WTC11 (cell line): ENCODE measurements around the gene LHFPL2. TPM values are rescaled to one million over a fixed set of nuclear protein-coding genes. Genes with fewer than 3 reads are reported as not detected.
A peak's percentile ranks its signal among the peaks of the same experiment; 100 is the strongest.

Experiments
- ATAC-seq: fragments of 200-7000 bp; cut with Tn5 transposase; 2 replicates; pipeline ENCODE4 v1.10.0; 2021; ENCODE audit warnings: mild to moderate bottlenecking, moderate library complexity
- Bru-seq: library from RNA; stranded (reverse); fragments of 400-500 nt; gene quantifications from one replicate; lab custom pipeline; 2021; lab: Mats Ljungman, UMichigan
- CTCF ChIA-PET: fragments of 300-600 bp; sonication (Branson Sonifier 250); formaldehyde crosslinking; loops from one replicate; lab custom pipeline; 2021; ENCODE audit warnings: antibody characterized with exemption; lab: Charles Lee
- POLR2A ChIA-PET: fragments of 350-600 bp; sonication (Branson Sonifier 250); formaldehyde crosslinking; loops from one replicate; lab custom pipeline; 2021; ENCODE audit warnings: antibody characterized with exemption; lab: Charles Lee
- DNase-seq: peaks from one replicate; pipeline ENCODE4 v3.0.0; 2021; ENCODE audit warnings: low spot score
- H3K27ac Mint-ChIP-seq: 2 replicates; pipeline ENCODE4 v1.8.0; 2021; ENCODE audit warnings: mixed read lengths
- H3K27me3 Mint-ChIP-seq: 2 replicates; pipeline ENCODE4 v1.8.0; 2021; ENCODE audit warnings: low read depth, mild to moderate bottlenecking, moderate library complexity, mixed read lengths
- H3K36me3 Mint-ChIP-seq: 2 replicates; pipeline ENCODE4 v1.8.0; 2021; ENCODE audit warnings: mixed read lengths
- H3K4me1 Mint-ChIP-seq: 2 replicates; pipeline ENCODE4 v1.8.0; 2022; ENCODE audit warnings: mixed read lengths
- H3K4me3 Mint-ChIP-seq: 2 replicates; pipeline ENCODE4 v1.8.0; 2021; ENCODE audit warnings: mild to moderate bottlenecking, moderate library complexity, mixed read lengths
- H3K9me3 Mint-ChIP-seq: 2 replicates; pipeline ENCODE4 v1.8.0; 2021; ENCODE audit warnings: mixed read lengths
- AFF4 ChIP-seq: sonication (generic); formaldehyde crosslinking; IDR thresholded peaks from 2 replicates; pipeline ENCODE4 v1.8.1; 2023; ENCODE audit warnings: mild to moderate bottlenecking, missing genetic modification reagents, borderline replicate concordance
- ATF1 ChIP-seq: sonication (generic); formaldehyde crosslinking; IDR thresholded peaks from 2 replicates; pipeline ENCODE4 v1.8.1; 2023; ENCODE audit warnings: mild to moderate bottlenecking, moderate library complexity, missing genetic modification reagents
- ATF3 ChIP-seq: sonication (generic); formaldehyde crosslinking; conservative IDR thresholded peaks from 2 replicates; pipeline ENCODE4 v1.8.1; 2022; ENCODE audit warnings: mild to moderate bottlenecking, missing genetic modification reagents
- E2F5 ChIP-seq: sonication (generic); formaldehyde crosslinking; IDR thresholded peaks from 2 replicates; pipeline ENCODE4 v1.8.1; 2022; ENCODE audit warnings: mild to moderate bottlenecking, moderate library complexity, missing genetic modification reagents
- ETV6 ChIP-seq: sonication (generic); formaldehyde crosslinking; IDR thresholded peaks from 2 replicates; pipeline ENCODE4 v1.8.1; 2022; ENCODE audit warnings: mild to moderate bottlenecking, missing genetic modification reagents
- FOXK1 ChIP-seq: sonication (generic); formaldehyde crosslinking; IDR thresholded peaks from 2 replicates; pipeline ENCODE4 v1.8.0; 2022; ENCODE audit warnings: mild to moderate bottlenecking, moderate library complexity, missing genetic modification reagents
- FOXP4 ChIP-seq: sonication (generic); formaldehyde crosslinking; IDR thresholded peaks from 2 replicates; pipeline ENCODE4 v1.8.0; 2022; ENCODE audit warnings: mild to moderate bottlenecking, missing genetic modification reagents
- HMGA2 ChIP-seq: fragments of 250-450 bp; sonication (Bioruptor Pico); IDR thresholded peaks from 2 replicates; pipeline ENCODE4 v1.4.0; 2021; ENCODE audit warnings: mild to moderate bottlenecking, moderate library complexity
- JUN ChIP-seq: sonication (generic); formaldehyde crosslinking; IDR thresholded peaks from 2 replicates; pipeline ENCODE4 v1.8.0; 2023; ENCODE audit warnings: mild to moderate bottlenecking, missing genetic modification reagents
- KAT7 ChIP-seq: sonication (generic); formaldehyde crosslinking; IDR thresholded peaks from 2 replicates; pipeline ENCODE4 v1.8.1; 2023; ENCODE audit warnings: missing genetic modification reagents, mild to moderate bottlenecking, borderline replicate concordance
- NFATC4 ChIP-seq: fragments of 250-450 bp; sonication (Bioruptor Pico); IDR thresholded peaks from 2 replicates; pipeline ENCODE4 v1.9.0; 2021; ENCODE audit warnings: mild to moderate bottlenecking
- NFE2L1 ChIP-seq: sonication (generic); formaldehyde crosslinking; IDR thresholded peaks from 2 replicates; pipeline ENCODE4 v1.8.1; 2023; ENCODE audit warnings: missing genetic modification reagents
- NFYB ChIP-seq: sonication (generic); formaldehyde crosslinking; conservative IDR thresholded peaks from 2 replicates; pipeline ENCODE4 v1.8.0; 2022; ENCODE audit warnings: low read depth, missing genetic modification reagents
- NR3C1 ChIP-seq: sonication (generic); formaldehyde crosslinking; conservative IDR thresholded peaks from 2 replicates; pipeline ENCODE4 v1.8.1; 2023; ENCODE audit warnings: low read depth, mild to moderate bottlenecking, missing genetic modification reagents
- TEAD1 ChIP-seq: sonication (generic); formaldehyde crosslinking; IDR thresholded peaks from 2 replicates; pipeline ENCODE4 v1.8.0; 2022; ENCODE audit warnings: mild to moderate bottlenecking, missing genetic modification reagents
- USF1 ChIP-seq: sonication (generic); formaldehyde crosslinking; IDR thresholded peaks from 2 replicates; pipeline ENCODE4 v1.8.0; 2022; ENCODE audit warnings: mild to moderate bottlenecking, missing genetic modification reagents
- ZBTB43 ChIP-seq: sonication (generic); formaldehyde crosslinking; IDR thresholded peaks from 2 replicates; pipeline ENCODE4 v1.8.1; 2023; ENCODE audit warnings: mild to moderate bottlenecking, missing genetic modification reagents
- ZNF281 ChIP-seq: sonication (generic); formaldehyde crosslinking; IDR thresholded peaks from 2 replicates; pipeline ENCODE4 v1.8.0; 2023; ENCODE audit warnings: mild to moderate bottlenecking, missing genetic modification reagents
- ZNF396 ChIP-seq: fragments of 250-450 bp; sonication (Bioruptor Pico); IDR thresholded peaks from 2 replicates; pipeline ENCODE4 v1.8.0; 2021; ENCODE audit warnings: mild to moderate bottlenecking, moderate library complexity, borderline replicate concordance
- ZNF512 ChIP-seq: sonication (generic); formaldehyde crosslinking; IDR thresholded peaks from 2 replicates; pipeline ENCODE4 v1.8.1; 2022; ENCODE audit warnings: missing genetic modification reagents, borderline replicate concordance
- ZNF671 ChIP-seq: fragments of 250-450 bp; sonication (Bioruptor Pico); IDR thresholded peaks from 2 replicates; pipeline ENCODE4 v1.8.0; 2021; ENCODE audit warnings: mild to moderate bottlenecking
- long read RNA-seq, 3 experiments: library from RNA in 1 of 3; library from capped mRNA in 1 of 3; library from polyadenylated mRNA in 1 of 3; unstranded in 2 of 3; stranded (forward) in 1 of 3; transcript quantifications; one replicate each; pipeline ENCODE4 v2.0.0, GENCODE V29; 2021
- total RNA-seq: library from RNA; stranded (reverse); gene quantifications from 3 replicates; pipeline ENCODE4 v1.2.3, GENCODE V29; 2021

Gene LHFPL2
- total RNA-seq: 34.4 to 40.6 TPM (median 36.6 TPM) in 3 replicates
- Bru-seq, nascent RNA: percentile 86 among the genes with signal in this experiment
- long read RNA-seq, experiment 1, full-length matches to known transcripts: 122 of 226 reads
- long read RNA-seq, experiment 1, partial matches to known transcripts: 13 of 226 reads
- long read RNA-seq, experiment 1, other reads (novel, unspliced or antisense): 91 of 226 reads
- long read RNA-seq, experiment 2, full-length matches to known transcripts: 16 of 56 reads
- long read RNA-seq, experiment 2, partial matches to known transcripts: 4 of 56 reads
- long read RNA-seq, experiment 2, other reads (novel, unspliced or antisense): 36 of 56 reads
- long read RNA-seq, experiment 3, partial matches to known transcripts: 0 of 3 reads
- long read RNA-seq, experiment 3, other reads (novel, unspliced or antisense): 3 of 3 reads

- Mint-ChIP-seq H3K4me3 (peak within 1 kb of the TSS; percentile 88), H3K36me3 (peaks cover 9% of the 10 kb centered on the region), H3K9me3 (no peaks in the 10 kb centered on the region), H3K4me1 (peaks cover 34% of the 10 kb centered on the region), H3K27me3 (no peaks in the 10 kb centered on the region; the same call in 1 of the 2 replicates), H3K27ac (peak within 1 kb of the TSS; percentile 78)
- DNase-seq: peak; percentile 81
- ChIA-PET POLR2A (interaction anchor here (1.0 kb wide), 1 partner anchor 18 kb away, joined by 3 read pairs; no protein-coding TSS in a partner anchor), CTCF (interaction anchor here (0.5 to 1.6 kb wide), 8 partner anchors 10 to 251 kb away, joined by 3 to 6 read pairs (median 4); no protein-coding TSS in a partner anchor)
- ATAC-seq: peak; percentile 71
- TF ChIP-seq HMGA2 (CRISPR knock-in tag) (no peak), NFE2L1 (CRISPR knock-in tag) (no peak), ZBTB43 (CRISPR knock-in tag) (no peak), JUN (CRISPR knock-in tag) (0 out of 2 replicates have a peak, but pooled peaks have one; percentile 20), NFATC4 (CRISPR knock-in tag) (no peak), ZNF396 (CRISPR knock-in tag) (no peak), ZNF281 (CRISPR knock-in tag) (0 out of 2 replicates have a peak, but pooled peaks have one; percentile 59), ZNF671 (CRISPR knock-in tag) (no peak), ATF1 (CRISPR knock-in tag) (no peak), TEAD1 (CRISPR knock-in tag) (no peak), KAT7 (peak; percentile 10; the same call in 1 of the 2 replicates), ZNF512 (no peak), ATF3 (CRISPR knock-in tag) (no peak), NFYB (CRISPR knock-in tag) (no peak), FOXK1 (CRISPR knock-in tag) (0 out of 2 replicates have a peak, but pooled peaks have one; percentile 14), E2F5 (peak; percentile 65; the same call in 1 of the 2 replicates), USF1 (CRISPR knock-in tag) (no peak), ETV6 (peak; percentile 20; the same call in 1 of the 2 replicates), FOXP4 (CRISPR knock-in tag) (peak; percentile 71; the same call in 1 of the 2 replicates), NR3C1 (CRISPR knock-in tag) (no peak), AFF4 (CRISPR knock-in tag) (no peak)
Measured at GRCh38 chr5:78648359-78649210, at the start of gene LHFPL2. Gene LHFPL2 (minus strand): TSS chr5:78648772. CDS start chr5:78510213, 138,559 bp downstream.
